GM12864 (cell line): ENCODE data around the gene REN.

ENCODE experiments used
- DNase-seq: peaks from one replicate; pipeline ENCODE4 v3.0.0-alpha.2; 2011; ENCODE audit warnings: low read depth
- H3K4me3 ChIP-seq: 2 replicates; pipeline ENCODE4 v1.5.1; 2011; ENCODE audit warnings: mild to moderate bottlenecking, low read depth, low read length, control low read depth
- CTCF ChIP-seq: IDR thresholded peaks from 2 replicates; pipeline ENCODE4 v1.5.1; 2011; ENCODE audit warnings: low read depth, mild to moderate bottlenecking, moderate library complexity, low read length, control low read depth, inconsistent platforms; ENCODE audit errors: missing control alignments

Gene REN

DNA sequence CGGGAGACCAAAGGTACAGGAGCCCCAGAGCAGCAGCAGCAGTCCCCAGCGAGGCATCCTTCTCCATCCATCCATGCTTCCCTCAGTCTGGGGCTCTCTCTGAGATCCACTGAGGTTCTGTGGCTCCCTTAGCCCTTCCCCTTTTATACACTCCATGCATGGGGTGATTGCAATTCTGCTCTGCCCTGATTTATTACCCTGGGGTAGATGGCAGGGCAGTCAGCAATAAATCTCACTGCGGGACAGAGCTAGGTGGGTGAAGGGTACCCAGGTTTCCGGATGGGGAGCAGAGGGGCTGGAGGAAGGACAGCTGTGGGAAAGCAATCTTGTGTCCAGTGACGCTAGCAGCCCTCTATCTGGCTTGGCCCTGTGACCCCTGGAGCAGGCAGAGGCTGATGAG, at the start of gene REN:
TSS of gene REN (minus strand) at position 119 of the 400 bp plus-strand sequence. CDS start at position 75, 44 bp downstream.
- no peak for TF ChIP-seq CTCF
- no peak within 1 kb of the TSS for H3K4me3 ChIP-seq
- no peak for DNase-seq

DNA sequence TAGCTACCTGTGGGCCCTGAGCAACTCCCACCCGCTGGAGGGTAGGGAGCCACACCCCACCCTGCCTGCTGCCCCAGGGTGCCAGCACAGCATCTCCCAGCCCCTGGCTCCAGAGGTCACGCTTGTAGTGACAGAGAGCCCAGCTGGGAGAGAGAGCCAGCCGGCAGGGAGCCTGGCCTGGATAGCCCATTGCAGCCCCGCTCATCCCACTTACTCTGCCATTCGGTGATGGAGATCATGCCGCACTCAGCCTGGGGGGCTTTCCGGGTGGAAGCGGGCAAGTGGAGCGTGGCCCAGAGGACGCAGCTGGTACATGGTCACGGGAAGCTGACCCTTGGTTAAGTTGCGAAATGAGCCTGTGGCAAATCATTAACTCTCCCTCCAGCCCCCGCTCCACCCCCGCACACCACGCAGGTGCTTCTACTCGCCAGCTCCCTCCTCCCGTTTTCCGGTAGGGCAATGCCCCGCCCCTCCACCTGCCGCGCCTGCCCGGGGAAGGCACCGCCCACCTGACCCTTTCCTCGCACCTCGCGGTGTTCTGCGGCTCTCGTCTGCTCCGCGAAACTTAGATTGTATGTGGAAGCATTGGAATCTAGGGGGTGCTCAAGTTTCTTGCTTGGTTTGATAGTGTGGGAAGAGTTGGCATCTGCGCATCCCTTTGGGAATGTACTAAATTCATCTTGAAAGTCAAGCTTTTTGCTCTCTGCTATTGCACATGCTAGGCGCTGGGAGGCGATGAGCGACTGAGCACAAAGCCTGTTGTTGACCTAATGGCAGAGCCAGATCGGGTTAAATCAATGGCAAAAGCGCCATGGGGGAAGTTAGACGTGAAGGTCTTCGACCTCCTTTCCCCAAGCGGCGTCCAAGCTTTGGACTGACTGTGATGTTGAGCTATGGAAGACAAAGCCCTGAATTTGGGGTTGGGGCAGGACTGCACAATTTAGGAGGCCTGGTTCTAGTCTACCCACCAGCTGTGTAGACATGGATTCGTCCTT, 47.8 kb upstream of the REN start, which contains the start of gene GOLT1A:
TSS of gene GOLT1A (minus strand) at position 321 of the 995 bp plus-strand sequence. CDS start at position 239, 82 bp downstream.
- no peak for DNase-seq
- peak; percentile 17 for TF ChIP-seq CTCF
- H3K4me3 ChIP-seq: no peak within 1 kb of the TSS

GRCh38 chr1:204212715-204213114, 46.6 kb upstream of the REN start:
- no peak for TF ChIP-seq CTCF
- no peak overlapping the region for H3K4me3 ChIP-seq
- no peak for DNase-seq

DNA sequence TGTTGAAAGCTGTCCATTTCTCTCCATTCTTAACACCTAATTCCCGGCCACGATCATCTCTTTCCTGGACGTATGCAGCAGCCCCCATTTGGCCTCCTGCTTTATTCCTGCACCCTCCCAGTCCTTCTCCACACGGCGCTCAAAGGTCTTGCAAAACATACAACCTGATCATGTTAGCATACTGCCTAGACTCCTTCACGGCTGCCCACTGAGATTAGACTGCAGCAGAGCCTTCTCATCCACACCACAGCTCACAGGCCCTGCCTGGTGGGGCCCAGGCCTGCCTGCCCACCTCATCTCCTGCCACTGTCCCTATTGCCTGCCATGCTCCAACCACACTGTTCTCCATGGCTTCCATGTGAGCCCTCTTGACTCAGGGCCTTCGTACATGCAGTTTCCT, 44.9 kb upstream of the REN start:
- DNase-seq: no peak
- no peak for TF ChIP-seq CTCF
- no peak overlapping the region for H3K4me3 ChIP-seq

GRCh38 chr1:204207136-204207616, 41.0 kb upstream of the REN start:
- DNase-seq: no peak
- TF ChIP-seq CTCF: peak; percentile 92
- no peak overlapping the region for H3K4me3 ChIP-seq

GRCh38 chr1:204206121-204206520, 40.0 kb upstream of the REN start:
- DNase-seq: no peak
- no peak overlapping the region for H3K4me3 ChIP-seq
- no peak for TF ChIP-seq CTCF
